HEK293 (cell line): ENCODE measurements around the gene URM1.

Source experiments
- CTCF ChIA-PET: fragments of 350-600 bp; formaldehyde crosslinking; extraction: SDS; loops from one replicate; lab custom pipeline; 2021; ENCODE audit warnings: antibody characterized with exemption; lab: Yijun Ruan, JAX
- POLR2A ChIA-PET: fragments of 300-600 bp; formaldehyde crosslinking; extraction: SDS; loops from one replicate; lab custom pipeline; 2020; ENCODE audit warnings: antibody characterized with exemption, inconsistent platforms; lab: Yijun Ruan, JAX
- H3K27ac ChIP-seq: fragments of 200-500 bp; sonication (Bioruptor generic); 2 replicates; pipeline ENCODE4 v1.5.1; 2014; ENCODE audit warnings: low read depth, low read length, control low read depth, inconsistent platforms; ENCODE audit errors: extremely low read depth
- H3K36me3 ChIP-seq, 2 experiments: fragments of 200-500 bp in 1 of 2; sonication (Bioruptor generic) in 1 of 2; 1 replicate in 1 of 2; 2 replicates in 1 of 2; pipeline ENCODE4 v1.5.1; 2014 to 2017; ENCODE audit warnings: inconsistent platforms in 2 of 2, low read length in 2 of 2; ENCODE audit not compliant: control insufficient read depth in 2 of 2, insufficient read depth in 1 of 2
- H3K4me1 ChIP-seq: fragments of 200-500 bp; sonication (Bioruptor generic); 2 replicates; pipeline ENCODE4 v1.5.1; 2014; ENCODE audit warnings: mild to moderate bottlenecking, low read length, inconsistent platforms; ENCODE audit not compliant: control insufficient read depth, insufficient read depth
- H3K4me3 ChIP-seq: 2 replicates; pipeline ENCODE4 v1.5.1; 2011; ENCODE audit warnings: low read depth, mild to moderate bottlenecking, control low read depth, low read length, moderate library complexity
- H3K9me3 ChIP-seq: fragments of 200-500 bp; sonication (Bioruptor generic); 2 replicates; pipeline ENCODE4 v1.5.1; 2014; ENCODE audit warnings: low read depth, low read length, inconsistent platforms; ENCODE audit not compliant: control insufficient read depth, insufficient read depth
- BCL11A ChIP-seq: fragments of 450-650 bp; formaldehyde crosslinking; IDR thresholded peaks from 2 replicates; pipeline ENCODE4 v1.5.1; 2016; ENCODE audit warnings: low read depth, missing biosample characterization, missing genetic modification characterization
- GLI4 ChIP-seq: fragments of 450-650 bp; formaldehyde crosslinking; IDR thresholded peaks from 2 replicates; pipeline ENCODE4 v1.5.1; 2016; ENCODE audit warnings: missing biosample characterization, missing genetic modification characterization
- YY2 ChIP-seq: fragments of 450-650 bp; formaldehyde crosslinking; IDR thresholded peaks from 2 replicates; pipeline ENCODE4 v1.5.1; 2016; ENCODE audit warnings: missing biosample characterization, missing genetic modification characterization
- ZBTB20 ChIP-seq: fragments of 450-650 bp; formaldehyde crosslinking; IDR thresholded peaks from 2 replicates; pipeline ENCODE4 v1.5.1; 2016; ENCODE audit warnings: missing biosample characterization, missing genetic modification characterization
- ZBTB8A ChIP-seq: fragments of 450-650 bp; formaldehyde crosslinking; IDR thresholded peaks from 2 replicates; pipeline ENCODE4 v1.5.1; 2016; ENCODE audit warnings: missing biosample characterization, missing genetic modification characterization
- ZNF112 ChIP-seq: fragments of 450-650 bp; formaldehyde crosslinking; IDR thresholded peaks from 2 replicates; pipeline ENCODE4 v1.5.0; 2017; ENCODE audit warnings: missing biosample characterization, missing genetic modification characterization
- ZNF16 ChIP-seq: fragments of 450-650 bp; formaldehyde crosslinking; IDR thresholded peaks from 2 replicates; pipeline ENCODE4 v1.5.1; 2016; ENCODE audit warnings: low read depth, missing biosample characterization, missing genetic modification characterization
- ZNF2 ChIP-seq: fragments of 450-650 bp; formaldehyde crosslinking; IDR thresholded peaks from 2 replicates; pipeline ENCODE4 v1.5.1; 2016; ENCODE audit warnings: missing biosample characterization, missing genetic modification characterization
- ZNF202 ChIP-seq: fragments of 450-650 bp; formaldehyde crosslinking; IDR thresholded peaks from 2 replicates; pipeline ENCODE4 v1.5.1; 2016; ENCODE audit warnings: missing biosample characterization, missing genetic modification characterization, borderline replicate concordance
- ZNF239 ChIP-seq: fragments of 450-650 bp; formaldehyde crosslinking; IDR thresholded peaks from 2 replicates; pipeline ENCODE4 v1.5.1; 2016; ENCODE audit warnings: missing biosample characterization, missing genetic modification characterization
- ZNF335 ChIP-seq: fragments of 450-650 bp; formaldehyde crosslinking; conservative IDR thresholded peaks from 2 replicates; pipeline ENCODE4 v1.5.1; 2016; ENCODE audit warnings: missing biosample characterization, missing genetic modification characterization
- ZNF341 ChIP-seq: fragments of 450-650 bp; formaldehyde crosslinking; IDR thresholded peaks from 2 replicates; pipeline ENCODE4; 2016; ENCODE audit warnings: low read depth, missing biosample characterization, missing genetic modification characterization
- ZNF426 ChIP-seq: fragments of 450-650 bp; formaldehyde crosslinking; IDR thresholded peaks from 2 replicates; pipeline ENCODE4 v1.5.1; 2017; ENCODE audit warnings: missing biosample characterization, missing genetic modification characterization, mild to moderate bottlenecking, inconsistent platforms, moderate library complexity
- ZNF48 ChIP-seq: fragments of 450-650 bp; formaldehyde crosslinking; IDR thresholded peaks from 2 replicates; pipeline ENCODE4 v1.5.1; 2016; ENCODE audit warnings: missing biosample characterization, missing genetic modification characterization
- ZNF571 ChIP-seq: fragments of 450-650 bp; formaldehyde crosslinking; IDR thresholded peaks from 2 replicates; pipeline ENCODE4 v1.5.0; 2017; ENCODE audit warnings: missing biosample characterization, missing genetic modification characterization
- ZNF600 ChIP-seq: fragments of 450-650 bp; formaldehyde crosslinking; IDR thresholded peaks from 2 replicates; pipeline ENCODE4 v1.5.1; 2016; ENCODE audit warnings: missing biosample characterization, missing genetic modification characterization
- ZNF660 ChIP-seq: fragments of 450-650 bp; IDR thresholded peaks from 2 replicates; pipeline ENCODE4 v1.5.1; 2018; ENCODE audit warnings: missing biosample characterization, mild to moderate bottlenecking, missing genetic modification characterization
- ZNF707 ChIP-seq: fragments of 450-650 bp; formaldehyde crosslinking; IDR thresholded peaks from 2 replicates; pipeline ENCODE4 v1.5.1; 2016; ENCODE audit warnings: missing biosample characterization, missing genetic modification characterization
- ZNF76 ChIP-seq: fragments of 450-650 bp; formaldehyde crosslinking; IDR thresholded peaks from 2 replicates; pipeline ENCODE4; 2016; ENCODE audit warnings: low read depth, missing biosample characterization, missing genetic modification characterization, borderline replicate concordance
- ZNF785 ChIP-seq: fragments of 450-650 bp; formaldehyde crosslinking; IDR thresholded peaks from 2 replicates; pipeline ENCODE4 v1.5.1; 2016; ENCODE audit warnings: missing biosample characterization, missing genetic modification characterization
- ZNF837 ChIP-seq: fragments of 450-650 bp; formaldehyde crosslinking; IDR thresholded peaks from 2 replicates; pipeline ENCODE4 v1.5.1; 2016; ENCODE audit warnings: missing biosample characterization, missing genetic modification characterization
- ZXDB ChIP-seq: fragments of 450-650 bp; formaldehyde crosslinking; IDR thresholded peaks from 2 replicates; pipeline ENCODE4 v1.5.1; 2016; ENCODE audit warnings: missing biosample characterization, missing genetic modification characterization
- TF ChIP-seq, protein P1 (sequence below): fragments of 450-650 bp; formaldehyde crosslinking; IDR thresholded peaks from 2 replicates; pipeline ENCODE4 v1.5.1; 2016; ENCODE audit warnings: missing biosample characterization, missing genetic modification characterization
- TF ChIP-seq, protein P2 (sequence below): fragments of 450-650 bp; formaldehyde crosslinking; conservative IDR thresholded peaks from 2 replicates; pipeline ENCODE4 v1.5.1; 2016; ENCODE audit warnings: low read depth, missing biosample characterization, missing genetic modification characterization
- TF ChIP-seq, protein P3 (sequence below): fragments of 450-650 bp; formaldehyde crosslinking; IDR thresholded peaks from 2 replicates; pipeline ENCODE4 v1.5.1; 2017; ENCODE audit warnings: missing biosample characterization, missing genetic modification characterization
- TF ChIP-seq, protein P4 (sequence below): fragments of 450-650 bp; formaldehyde crosslinking; IDR thresholded peaks from 2 replicates; pipeline ENCODE4 v1.5.1; 2016; ENCODE audit warnings: missing biosample characterization, missing genetic modification characterization

The URM1 gene

DNA sequence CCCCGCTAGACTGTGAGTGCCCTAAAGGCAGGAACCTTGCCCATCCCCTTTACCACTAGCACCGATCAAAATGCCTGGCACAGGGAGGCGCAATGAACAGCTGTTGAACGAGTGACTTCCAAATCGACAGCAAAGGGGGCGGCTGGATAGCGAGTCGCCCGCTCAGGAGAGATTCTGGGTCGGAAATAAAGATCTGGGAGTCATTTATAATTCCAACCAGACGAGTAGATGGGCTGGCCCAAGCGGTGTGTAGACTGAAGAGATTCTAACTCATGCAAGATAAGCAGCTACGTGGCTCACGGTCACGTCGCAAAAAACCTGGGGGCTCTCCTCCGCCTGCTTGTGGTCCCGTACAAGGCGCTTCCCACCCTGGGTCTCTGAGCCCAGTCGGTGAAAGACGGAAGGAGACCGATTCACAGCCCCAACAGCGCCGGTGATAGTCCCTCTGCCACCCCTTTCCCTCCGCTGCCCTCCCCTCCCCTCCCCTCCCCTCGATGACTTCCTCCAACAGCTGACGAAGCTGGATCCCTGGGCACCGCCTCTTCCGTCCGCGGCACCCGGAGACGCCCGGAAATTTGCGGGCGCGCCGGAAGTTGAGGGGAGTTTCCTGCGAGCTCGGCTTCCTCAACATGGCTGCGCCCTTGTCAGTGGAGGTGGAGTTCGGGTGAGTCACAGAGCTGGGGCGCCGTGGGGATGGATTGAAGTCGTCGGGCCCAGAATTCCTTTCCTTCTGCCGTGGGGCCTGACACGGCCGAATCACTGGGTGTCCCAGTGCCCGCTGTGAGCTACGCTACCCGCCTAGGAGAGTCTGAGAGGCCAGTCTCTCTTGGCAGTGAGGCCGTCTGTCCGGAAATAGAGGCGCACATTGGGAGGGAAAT is at the start of gene URM1:
URM1 (plus strand) TSS at position 623 of the 878 bp plus-strand sequence; CDS start at position 630, 7 bp downstream.
- Histone ChIP-seq H3K9me3 (no peaks in the 10 kb centered on the region), H3K27ac (peak within 1 kb of the TSS; percentile 54), H3K4me1 (0 out of 2 replicates have a peak, but pooled peaks cover 3% of the 10 kb centered on the region), H3K36me3 (peaks cover 0 to 13% of the 10 kb centered on the region in 2 experiments; a peak in 1 of 3 replicates), H3K4me3 (peak within 1 kb of the TSS; percentile 74)
- ChIA-PET POLR2A (interaction anchor here (0.5 to 3.6 kb wide), 33 partner anchors 9 to 804 kb away, joined by 3 to 33 read pairs (median 5); partner anchors contain the start of genes CERCAM, GOLGA2, ODF2 and SPTAN1), CTCF (interaction anchor here (0.7 to 2.9 kb wide), 8 partner anchors 9 to 396 kb away, joined by 3 to 20 read pairs (median 3); no protein-coding TSS in a partner anchor)
- TF ChIP-seq ZNF202 (no peak), ZNF2 (tag by site-specific recombination) (no peak), ZBTB8A (no peak), ZNF112 (tag by site-specific recombination) (no peak), GLI4 (tag by site-specific recombination) (no peak), ZNF837 (tag by site-specific recombination) (no peak), ZXDB (tag by site-specific recombination) (peak; percentile 13; the same call in 1 of the 2 replicates), ZNF426 (tag by site-specific recombination) (no peak), YY2 (tag by site-specific recombination) (peak; percentile 82), BCL11A (no peak), ZNF16 (tag by site-specific recombination) (no peak), ZNF660 (no peak), ZNF571 (no peak), ZNF48 (no peak), ZNF239 (no peak), ZNF785 (tag by site-specific recombination) (no peak), ZNF335 (tag by site-specific recombination) (peak; percentile 62), ZNF341 (tag by site-specific recombination) (peak; percentile 85), ZBTB20 (tag by site-specific recombination) (no peak), ZNF76 (tag by site-specific recombination) (peak; percentile 76; the same call in 1 of the 2 replicates), ZNF707 (no peak), ZNF600 (tag by site-specific recombination) (no peak)
- TF ChIP-seq, protein P1, sequence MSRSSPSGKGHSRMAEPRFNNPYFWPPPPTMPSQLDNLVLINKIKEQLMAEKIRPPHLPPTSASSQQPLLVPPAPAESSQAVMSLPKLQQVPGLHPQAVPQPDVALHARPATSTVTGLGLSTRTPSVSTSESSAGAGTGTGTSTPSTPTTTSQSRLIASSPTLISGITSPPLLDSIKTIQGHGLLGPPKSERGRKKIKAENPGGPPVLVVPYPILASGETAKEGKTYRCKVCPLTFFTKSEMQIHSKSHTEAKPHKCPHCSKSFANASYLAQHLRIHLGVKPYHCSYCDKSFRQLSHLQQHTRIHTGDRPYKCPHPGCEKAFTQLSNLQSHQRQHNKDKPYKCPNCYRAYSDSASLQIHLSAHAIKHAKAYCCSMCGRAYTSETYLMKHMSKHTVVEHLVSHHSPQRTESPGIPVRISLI, result no peak
- TF ChIP-seq, protein P2, sequence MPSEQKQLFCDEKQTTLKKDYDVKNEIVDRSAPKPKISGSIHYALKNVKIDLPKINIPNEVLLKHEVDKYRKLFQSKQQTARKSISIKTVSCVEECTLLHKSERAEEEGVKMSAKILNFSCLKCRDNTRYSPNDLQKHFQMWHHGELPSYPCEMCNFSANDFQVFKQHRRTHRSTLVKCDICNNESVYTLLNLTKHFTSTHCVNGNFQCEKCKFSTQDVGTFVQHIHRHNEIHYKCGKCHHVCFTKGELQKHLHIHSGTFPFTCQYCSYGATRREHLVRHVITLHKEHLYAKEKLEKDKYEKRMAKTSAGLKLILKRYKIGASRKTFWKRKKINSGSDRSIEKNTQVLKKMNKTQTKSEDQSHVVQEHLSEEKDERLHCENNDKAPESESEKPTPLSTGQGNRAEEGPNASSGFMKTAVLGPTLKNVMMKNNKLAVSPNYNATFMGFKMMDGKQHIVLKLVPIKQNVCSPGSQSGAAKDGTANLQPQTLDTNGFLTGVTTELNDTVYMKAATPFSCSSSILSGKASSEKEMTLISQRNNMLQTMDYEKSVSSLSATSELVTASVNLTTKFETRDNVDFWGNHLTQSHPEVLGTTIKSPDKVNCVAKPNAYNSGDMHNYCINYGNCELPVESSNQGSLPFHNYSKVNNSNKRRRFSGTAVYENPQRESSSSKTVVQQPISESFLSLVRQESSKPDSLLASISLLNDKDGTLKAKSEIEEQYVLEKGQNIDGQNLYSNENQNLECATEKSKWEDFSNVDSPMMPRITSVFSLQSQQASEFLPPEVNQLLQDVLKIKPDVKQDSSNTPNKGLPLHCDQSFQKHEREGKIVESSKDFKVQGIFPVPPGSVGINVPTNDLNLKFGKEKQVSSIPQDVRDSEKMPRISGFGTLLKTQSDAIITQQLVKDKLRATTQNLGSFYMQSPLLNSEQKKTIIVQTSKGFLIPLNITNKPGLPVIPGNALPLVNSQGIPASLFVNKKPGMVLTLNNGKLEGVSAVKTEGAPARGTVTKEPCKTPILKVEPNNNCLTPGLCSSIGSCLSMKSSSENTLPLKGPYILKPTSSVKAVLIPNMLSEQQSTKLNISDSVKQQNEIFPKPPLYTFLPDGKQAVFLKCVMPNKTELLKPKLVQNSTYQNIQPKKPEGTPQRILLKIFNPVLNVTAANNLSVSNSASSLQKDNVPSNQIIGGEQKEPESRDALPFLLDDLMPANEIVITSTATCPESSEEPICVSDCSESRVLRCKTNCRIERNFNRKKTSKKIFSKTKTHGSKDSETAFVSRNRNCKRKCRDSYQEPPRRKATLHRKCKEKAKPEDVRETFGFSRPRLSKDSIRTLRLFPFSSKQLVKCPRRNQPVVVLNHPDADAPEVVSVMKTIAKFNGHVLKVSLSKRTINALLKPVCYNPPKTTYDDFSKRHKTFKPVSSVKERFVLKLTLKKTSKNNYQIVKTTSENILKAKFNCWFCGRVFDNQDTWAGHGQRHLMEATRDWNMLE (tag by site-specific recombination), result peak; percentile 48; the same call in 1 of the 2 replicates
- TF ChIP-seq, protein P3, sequence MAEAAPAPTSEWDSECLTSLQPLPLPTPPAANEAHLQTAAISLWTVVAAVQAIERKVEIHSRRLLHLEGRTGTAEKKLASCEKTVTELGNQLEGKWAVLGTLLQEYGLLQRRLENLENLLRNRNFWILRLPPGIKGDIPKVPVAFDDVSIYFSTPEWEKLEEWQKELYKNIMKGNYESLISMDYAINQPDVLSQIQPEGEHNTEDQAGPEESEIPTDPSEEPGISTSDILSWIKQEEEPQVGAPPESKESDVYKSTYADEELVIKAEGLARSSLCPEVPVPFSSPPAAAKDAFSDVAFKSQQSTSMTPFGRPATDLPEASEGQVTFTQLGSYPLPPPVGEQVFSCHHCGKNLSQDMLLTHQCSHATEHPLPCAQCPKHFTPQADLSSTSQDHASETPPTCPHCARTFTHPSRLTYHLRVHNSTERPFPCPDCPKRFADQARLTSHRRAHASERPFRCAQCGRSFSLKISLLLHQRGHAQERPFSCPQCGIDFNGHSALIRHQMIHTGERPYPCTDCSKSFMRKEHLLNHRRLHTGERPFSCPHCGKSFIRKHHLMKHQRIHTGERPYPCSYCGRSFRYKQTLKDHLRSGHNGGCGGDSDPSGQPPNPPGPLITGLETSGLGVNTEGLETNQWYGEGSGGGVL (tag by site-specific recombination), result peak; percentile 95
- TF ChIP-seq, protein P4, sequence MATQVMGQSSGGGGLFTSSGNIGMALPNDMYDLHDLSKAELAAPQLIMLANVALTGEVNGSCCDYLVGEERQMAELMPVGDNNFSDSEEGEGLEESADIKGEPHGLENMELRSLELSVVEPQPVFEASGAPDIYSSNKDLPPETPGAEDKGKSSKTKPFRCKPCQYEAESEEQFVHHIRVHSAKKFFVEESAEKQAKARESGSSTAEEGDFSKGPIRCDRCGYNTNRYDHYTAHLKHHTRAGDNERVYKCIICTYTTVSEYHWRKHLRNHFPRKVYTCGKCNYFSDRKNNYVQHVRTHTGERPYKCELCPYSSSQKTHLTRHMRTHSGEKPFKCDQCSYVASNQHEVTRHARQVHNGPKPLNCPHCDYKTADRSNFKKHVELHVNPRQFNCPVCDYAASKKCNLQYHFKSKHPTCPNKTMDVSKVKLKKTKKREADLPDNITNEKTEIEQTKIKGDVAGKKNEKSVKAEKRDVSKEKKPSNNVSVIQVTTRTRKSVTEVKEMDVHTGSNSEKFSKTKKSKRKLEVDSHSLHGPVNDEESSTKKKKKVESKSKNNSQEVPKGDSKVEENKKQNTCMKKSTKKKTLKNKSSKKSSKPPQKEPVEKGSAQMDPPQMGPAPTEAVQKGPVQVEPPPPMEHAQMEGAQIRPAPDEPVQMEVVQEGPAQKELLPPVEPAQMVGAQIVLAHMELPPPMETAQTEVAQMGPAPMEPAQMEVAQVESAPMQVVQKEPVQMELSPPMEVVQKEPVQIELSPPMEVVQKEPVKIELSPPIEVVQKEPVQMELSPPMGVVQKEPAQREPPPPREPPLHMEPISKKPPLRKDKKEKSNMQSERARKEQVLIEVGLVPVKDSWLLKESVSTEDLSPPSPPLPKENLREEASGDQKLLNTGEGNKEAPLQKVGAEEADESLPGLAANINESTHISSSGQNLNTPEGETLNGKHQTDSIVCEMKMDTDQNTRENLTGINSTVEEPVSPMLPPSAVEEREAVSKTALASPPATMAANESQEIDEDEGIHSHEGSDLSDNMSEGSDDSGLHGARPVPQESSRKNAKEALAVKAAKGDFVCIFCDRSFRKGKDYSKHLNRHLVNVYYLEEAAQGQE, result 0 out of 2 replicates have a peak, but pooled peaks have one; percentile 18
